GM12891 (cell line): ENCODE measurements around the gene CRY2.
A peak's percentile ranks its signal among the peaks of the same experiment; 100 is the strongest.
"Not testable (repeated sequence)": the region's sequence is repeated elsewhere in the genome, so short reads cannot be mapped to it uniquely, and the experiment has no call there.

Source experiments
- DNase-seq: peaks from one replicate; pipeline ENCODE4 v3.0.0; 2011; ENCODE audit warnings: low spot score; ENCODE audit not compliant: insufficient read length
- FAIRE-seq: peaks from 2 replicates; lab custom pipeline; 2011; peaks lifted over from hg19 to GRCh38; lab: Jason Lieb, UNC
- PAX5 ChIP-seq: IDR thresholded peaks from 2 replicates; pipeline ENCODE4 v1.6.1; 2011; ENCODE audit warnings: low read length, moderate library complexity, mild to moderate bottlenecking; ENCODE audit not compliant: insufficient read depth, severe bottlenecking
- POLR2A ChIP-seq: IDR thresholded peaks from 2 replicates; pipeline ENCODE4 v1.6.1; 2011; ENCODE audit warnings: low read depth, low read length, control low read depth
- POLR2AphosphoS5 ChIP-seq: IDR thresholded peaks from 2 replicates; pipeline ENCODE4 v1.6.1; 2011; ENCODE audit warnings: low read depth, low read length, control low read depth
- POU2F2 ChIP-seq: IDR thresholded peaks from 2 replicates; pipeline ENCODE4 v1.6.1; 2011; ENCODE audit warnings: low read depth, mild to moderate bottlenecking, control low read depth, low read length, moderate library complexity
- SPI1 ChIP-seq: IDR thresholded peaks from 2 replicates; pipeline ENCODE4 v1.6.1; 2011; ENCODE audit warnings: low read depth, low read length, control low read depth
- TAF1 ChIP-seq: IDR thresholded peaks from 2 replicates; pipeline ENCODE4 v1.6.1; 2011; ENCODE audit warnings: low read depth, low read length, control low read depth

CRY2 gene

GRCh38 chr11:45904309-45904915 is 57.1 kb downstream of the CRY2 start:
- TF ChIP-seq POLR2AphosphoS5 (no peak), TAF1 (no peak), PAX5 (no peak), POU2F2 (no peak), SPI1 (no peak), POLR2A (no peak)
- FAIRE-seq (no peak), DNase-seq (no peak)

- FAIRE-seq (no peak), DNase-seq (no peak)
- TF ChIP-seq SPI1 (no peak), PAX5 (no peak), POLR2AphosphoS5 (no peak), TAF1 (no peak)
Observed at GRCh38 chr11:45905095-45905494, 57.8 kb downstream of the CRY2 start.

GRCh38 chr11:45905576-45905975 is 58.3 kb downstream of the CRY2 start:
- not testable (repeated sequence) for FAIRE-seq, DNase-seq

- TF ChIP-seq SPI1 (no peak), TAF1 (no peak), PAX5 (no peak), POU2F2 (no peak), POLR2AphosphoS5 (no peak), POLR2A (no peak)
- FAIRE-seq (no peak), DNase-seq (no peak)
Observed at GRCh38 chr11:45906096-45906682, 58.9 kb downstream of the CRY2 start.

GRCh38 chr11:45906965-45907611 is 59.8 kb downstream of the CRY2 start, which contains the start of gene FREY1:
Gene FREY1 (minus strand): TSS chr11:45907271. CDS start chr11:45907245, 26 bp downstream.
- FAIRE-seq (no peak), DNase-seq (no peak)
- no peak for TF ChIP-seq TAF1
- 0 out of 2 replicates have a peak, but pooled peaks have one; percentile 11 for TF ChIP-seq POLR2AphosphoS5
- peak; percentile 40; the same call in 1 of the 2 replicates for TF ChIP-seq POLR2A

- DNase-seq (no peak), FAIRE-seq (no peak)
- no peak; the same call in 1 of the 2 replicates for TF ChIP-seq POLR2AphosphoS5
- no peak for TF ChIP-seq TAF1
- no peak for TF ChIP-seq POU2F2
- TF ChIP-seq POLR2A, result no peak
- TF ChIP-seq PAX5, result no peak
- no peak for TF ChIP-seq SPI1
Observed at GRCh38 chr11:45907911-45908370, 60.7 kb downstream of the CRY2 start.

GRCh38 chr11:45909594-45910475 is 62.6 kb downstream of the CRY2 start:
- DNase-seq (no peak), FAIRE-seq (no peak)

GRCh38 chr11:45910623-45911022 is 63.3 kb downstream of the CRY2 start:
- FAIRE-seq, result no peak
- TF ChIP-seq SPI1 (no peak), POLR2A (no peak), POU2F2 (no peak), POLR2AphosphoS5 (no peak), TAF1 (no peak), PAX5 (no peak)
- DNase-seq, result no peak

More at GRCh38 chr11:45909594-45910475, 62.6 kb downstream of the CRY2 start:
- no peak for TF ChIP-seq SPI1
- no peak for TF ChIP-seq POU2F2
- no peak for TF ChIP-seq PAX5
- TF ChIP-seq POLR2AphosphoS5, result no peak
- TF ChIP-seq POLR2A, result no peak
- TF ChIP-seq TAF1, result no peak

GRCh38 chr11:45913514-45913913 is 66.2 kb downstream of the CRY2 start:
- TF ChIP-seq POU2F2 (no peak), PAX5 (no peak), POLR2AphosphoS5 (no peak), TAF1 (no peak), POLR2A (no peak), SPI1 (no peak)
- DNase-seq, result no peak
- no peak for FAIRE-seq
